Activated CD4-positive, alpha-beta T cell treated with anti-CD3 and anti-CD28 coated beads, Interleukin-2, Interleukin-6, amounts not matched to agents 100 ng/mL and 50 ng/mL, durations not matched to agents 16 hours and 8 hours (primary cell): Measurements from ENCODE around the gene SLC40A1.

ENCODE experiments used
- DNase-seq: peaks from one replicate; pipeline ENCODE4 v3.0.0-alpha.2; 2020

The SLC40A1 gene

DNA sequence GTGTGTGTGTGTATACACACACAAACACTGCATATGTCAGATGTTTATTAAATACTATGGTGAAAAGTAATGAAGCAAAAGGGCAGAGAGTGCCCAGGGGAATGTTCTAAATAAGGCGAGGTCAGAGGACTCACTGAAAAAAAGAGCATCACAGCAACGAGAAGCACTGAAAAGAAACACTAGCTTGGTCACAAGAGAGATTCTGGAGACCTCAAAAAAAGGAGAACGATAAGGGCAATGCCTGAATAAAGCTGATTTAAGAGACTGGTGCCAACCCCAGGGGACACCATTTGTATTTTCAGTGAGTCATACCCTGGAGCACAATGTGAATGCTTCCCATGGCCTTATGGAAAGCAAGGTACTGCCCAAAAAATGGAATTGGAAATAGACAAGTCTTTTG lies 14.5 kb downstream of the SLC40A1 start:
- DNase-seq, result no peak

DNA sequence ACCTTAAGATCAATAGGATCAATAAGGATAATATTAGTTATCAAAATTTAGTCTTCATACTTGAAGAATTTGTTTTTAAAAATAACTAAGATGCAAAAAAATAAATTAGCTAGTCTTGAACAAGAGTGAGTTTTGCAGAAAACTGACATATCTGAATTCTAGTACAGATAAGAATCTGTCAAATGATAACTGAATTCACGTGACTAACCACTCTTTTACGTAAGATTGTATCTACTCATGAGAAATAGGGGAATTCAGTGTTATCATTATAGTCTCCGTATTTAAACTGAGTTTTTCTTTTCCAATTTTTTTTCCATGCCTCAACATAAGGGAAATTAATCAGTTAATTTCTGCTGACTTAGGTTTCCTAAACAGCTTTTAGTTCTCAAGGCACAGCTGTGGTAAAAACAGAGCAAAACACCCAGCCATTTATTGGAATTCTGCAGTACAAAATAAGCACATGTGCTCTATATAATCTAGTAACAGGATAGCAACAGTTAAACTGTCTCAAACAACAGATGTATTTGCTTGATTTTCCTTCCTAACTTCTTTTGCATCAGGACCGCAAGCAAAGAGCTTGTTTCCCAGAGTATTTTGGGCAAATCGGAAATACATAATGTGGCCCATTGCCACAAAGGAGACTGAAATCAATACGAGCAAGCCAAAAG lies 19.1 kb downstream of the SLC40A1 start:
- no peak for DNase-seq

DNA sequence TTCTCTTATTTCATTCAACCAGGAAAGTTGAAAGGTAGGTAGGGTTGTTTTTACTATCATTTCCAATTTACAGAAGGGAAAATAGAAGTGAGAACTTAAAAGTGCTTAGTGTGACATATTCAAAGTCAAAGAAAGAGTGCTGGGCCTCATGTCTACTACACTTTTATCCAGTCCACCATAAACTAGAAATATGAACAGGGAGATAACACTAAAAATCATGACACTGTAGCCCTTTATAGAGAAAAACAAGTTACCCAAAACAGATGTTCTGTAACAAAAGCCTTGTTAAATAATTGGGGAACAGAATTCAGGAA lies 20.4 kb downstream of the SLC40A1 start:
- DNase-seq, result no peak

DNA sequence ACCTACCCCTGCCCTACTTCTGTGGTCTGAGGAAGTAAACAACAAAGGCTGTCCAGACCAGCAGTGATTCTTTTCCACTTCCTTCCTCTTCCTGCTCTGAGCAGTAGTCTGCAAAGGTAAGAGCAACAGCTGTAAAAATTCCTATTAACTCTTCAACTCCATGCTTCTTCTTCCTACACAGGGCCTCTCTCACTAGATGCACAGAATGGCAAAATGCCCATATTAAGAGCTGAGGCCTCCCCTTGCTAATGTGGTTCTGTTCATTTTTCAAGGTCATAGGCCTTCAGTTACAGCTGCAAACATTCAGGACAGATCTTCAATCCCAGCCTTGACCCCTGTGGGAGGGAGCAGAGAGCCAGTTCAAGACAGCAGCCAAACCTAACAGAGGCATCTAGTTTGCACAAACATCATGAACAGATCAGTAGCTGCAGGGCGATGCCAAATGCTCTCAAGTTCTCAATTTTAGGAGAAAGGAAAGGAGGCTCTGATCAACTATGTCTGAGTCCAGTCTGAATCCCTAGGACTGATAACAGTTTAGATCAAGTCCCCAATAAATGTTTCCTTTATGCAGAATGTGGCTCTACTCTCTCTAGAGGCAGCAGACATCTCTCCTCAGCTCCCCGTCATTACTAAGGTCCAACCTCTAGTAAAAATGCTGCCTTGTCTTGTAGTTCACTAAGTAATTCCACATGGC lies 20.9 kb downstream of the SLC40A1 start:
- no peak for DNase-seq

DNA sequence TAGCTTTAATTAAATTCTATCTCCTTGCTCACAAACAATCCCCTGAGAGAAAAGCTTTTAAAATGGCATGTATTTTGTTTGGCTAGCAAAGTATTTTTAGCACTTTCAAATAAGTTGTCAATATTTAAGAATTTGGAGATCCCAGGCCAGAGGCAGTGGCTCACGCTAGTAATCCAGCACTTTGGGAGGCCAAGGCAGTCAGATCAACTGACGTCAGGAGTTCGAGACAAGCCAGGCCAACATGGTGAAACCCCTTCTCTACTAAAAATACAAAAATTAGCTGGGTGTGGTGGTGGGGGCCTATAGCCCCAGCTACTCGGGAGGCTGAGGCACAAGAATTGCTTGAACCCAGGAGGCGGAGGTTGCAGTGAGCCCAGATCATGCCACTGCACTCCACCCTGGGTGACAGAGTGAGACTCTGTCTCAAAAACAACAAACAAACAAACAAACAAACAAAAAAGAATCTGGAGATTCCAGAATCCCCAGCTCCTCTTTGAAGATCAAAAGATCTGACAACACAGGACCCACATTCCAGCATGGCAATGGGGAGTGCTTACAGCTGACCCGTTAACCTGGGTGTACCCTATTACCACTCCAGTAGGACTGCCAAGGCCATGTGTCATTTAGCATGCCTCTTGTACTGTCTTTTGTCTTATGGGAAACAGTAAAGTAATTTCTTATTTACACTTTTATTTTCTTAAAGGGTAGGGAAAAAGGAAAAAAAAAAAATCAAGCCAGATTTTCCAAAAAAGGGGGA lies 21.9 kb downstream of the SLC40A1 start:
- no peak for DNase-seq

DNA sequence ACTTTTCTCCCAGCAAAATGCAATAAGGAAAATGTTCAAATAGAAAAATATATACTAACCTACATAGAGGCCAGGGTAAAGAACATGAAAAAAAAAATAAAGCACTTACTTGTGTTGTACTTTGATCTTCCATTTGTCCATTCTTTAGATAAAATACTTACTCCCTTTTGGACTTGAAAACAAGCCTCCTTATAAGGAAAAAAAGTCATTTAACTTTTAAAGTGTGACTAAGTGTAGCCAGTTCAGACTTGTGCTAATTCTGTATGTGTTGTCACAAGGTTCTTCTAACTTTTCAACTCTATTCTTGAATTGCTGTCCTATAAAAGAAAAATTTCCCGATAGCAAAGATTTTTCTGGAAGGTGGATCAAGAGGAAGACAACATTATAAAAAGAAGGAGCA lies 23.2 kb downstream of the SLC40A1 start:
- DNase-seq, result no peak

DNA sequence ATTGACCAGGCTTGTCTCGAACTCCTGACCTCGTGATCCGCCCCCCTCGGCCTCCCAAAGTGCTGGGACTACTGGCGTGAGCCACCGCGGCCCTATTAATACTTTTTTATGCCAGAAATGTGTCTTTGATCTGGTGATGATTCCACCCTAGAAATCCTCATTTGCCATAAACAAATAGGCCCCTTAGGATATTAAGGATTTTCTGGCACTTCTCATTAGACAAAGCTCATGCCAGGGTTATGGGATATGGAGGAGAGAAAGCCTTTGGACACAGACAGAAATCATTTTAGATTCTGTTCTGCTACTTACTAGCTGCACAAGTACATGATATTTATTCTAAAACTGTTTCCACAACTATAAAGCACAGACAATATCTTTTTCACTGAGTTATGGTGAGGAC lies 24.1 kb downstream of the SLC40A1 start:
- DNase-seq, result no peak

DNA sequence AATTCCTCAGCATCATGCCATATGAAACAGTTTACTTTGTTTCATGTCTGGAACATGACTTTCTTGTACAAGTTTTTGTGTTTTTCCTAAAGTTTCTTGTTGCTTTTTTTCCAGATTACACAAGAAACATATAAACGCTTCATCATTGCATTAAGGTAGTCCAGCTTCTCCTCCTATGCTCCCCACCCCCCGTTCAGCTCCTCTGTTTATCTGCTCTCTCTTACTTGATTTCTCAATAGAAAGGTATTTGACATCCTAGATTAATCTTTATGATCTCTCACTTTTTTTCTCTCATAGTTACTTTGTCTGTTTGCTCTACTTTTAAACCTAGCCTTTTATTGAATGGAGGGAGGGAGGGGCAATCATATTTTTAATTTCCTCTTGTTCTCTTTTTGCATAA lies 25.4 kb downstream of the SLC40A1 start:
- no peak for DNase-seq

DNA sequence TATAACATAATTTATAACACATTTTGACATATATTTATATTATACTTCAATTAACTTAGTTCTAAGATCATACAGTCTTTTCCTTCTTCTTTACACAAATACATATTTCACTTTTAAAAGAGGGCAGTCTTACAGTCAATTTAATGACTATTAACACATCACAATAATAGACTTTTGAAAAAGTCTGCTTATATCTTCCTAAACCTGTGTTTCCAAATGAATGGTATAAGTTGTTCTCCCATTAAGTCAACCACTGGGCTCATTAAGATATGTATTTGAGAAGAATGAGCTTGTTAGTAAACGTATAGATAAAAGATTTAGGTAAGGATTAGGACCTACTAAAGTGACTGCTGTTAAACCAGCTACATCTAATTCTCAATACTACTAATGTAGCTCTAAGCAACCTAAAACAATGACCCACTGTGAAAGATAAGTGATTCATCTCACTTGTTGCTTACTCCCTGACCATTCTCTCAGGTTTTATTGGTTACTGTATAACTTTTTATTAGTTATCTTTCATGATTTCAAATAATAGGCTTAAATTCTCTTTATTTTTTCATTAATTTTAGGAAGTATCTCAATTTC lies 27.0 kb downstream of the SLC40A1 start:
- no peak for DNase-seq

DNA sequence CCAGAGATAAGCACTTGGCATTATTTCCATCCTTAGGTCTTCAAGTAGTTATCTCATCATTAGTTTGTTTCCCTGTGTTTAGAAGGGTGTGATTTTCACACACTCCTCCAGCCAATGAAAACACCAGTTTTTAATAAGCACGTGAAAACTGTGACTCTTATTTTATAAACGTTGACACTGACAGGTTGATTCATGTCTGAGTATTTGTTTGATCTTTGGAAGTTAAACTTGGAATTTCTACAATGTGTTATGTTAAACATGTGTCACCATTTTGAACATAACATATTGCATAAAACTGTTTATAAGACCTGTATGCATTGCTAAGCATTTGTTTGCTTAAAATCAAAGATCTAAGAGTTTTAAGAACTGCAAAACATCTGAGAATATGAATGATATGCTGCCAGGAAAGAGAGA lies 27.6 kb downstream of the SLC40A1 start:
- DNase-seq, result no peak

DNA sequence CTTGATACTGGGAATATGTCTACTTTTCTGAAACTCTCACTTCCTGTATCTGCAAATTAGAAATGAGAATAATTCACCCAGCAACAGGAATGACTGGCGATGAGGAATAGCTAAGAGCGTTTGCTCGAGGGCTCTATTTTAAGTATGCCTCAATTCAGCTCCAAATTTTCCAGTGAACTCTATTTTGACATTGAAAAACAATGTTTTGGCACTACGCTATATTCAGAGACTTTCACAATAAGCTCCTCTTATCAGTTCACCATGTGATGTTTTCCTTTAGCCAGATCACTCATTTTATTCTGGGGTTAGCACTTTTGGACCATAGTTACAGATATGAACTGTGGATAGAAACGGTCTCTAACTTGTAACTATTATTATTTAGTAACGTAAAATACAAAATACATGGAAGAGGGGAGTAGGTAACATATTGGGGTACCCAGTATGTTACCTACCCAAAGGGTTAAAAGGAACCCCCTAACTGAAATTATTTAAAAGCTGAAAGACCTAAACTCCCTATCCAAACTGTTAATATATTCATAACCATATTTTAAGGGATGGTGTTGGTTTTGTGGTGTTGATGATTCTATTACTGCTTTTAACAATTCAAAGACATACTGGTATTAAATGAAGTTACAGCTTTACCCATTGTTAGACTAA lies 28.1 kb downstream of the SLC40A1 start:
- DNase-seq, result no peak

DNA sequence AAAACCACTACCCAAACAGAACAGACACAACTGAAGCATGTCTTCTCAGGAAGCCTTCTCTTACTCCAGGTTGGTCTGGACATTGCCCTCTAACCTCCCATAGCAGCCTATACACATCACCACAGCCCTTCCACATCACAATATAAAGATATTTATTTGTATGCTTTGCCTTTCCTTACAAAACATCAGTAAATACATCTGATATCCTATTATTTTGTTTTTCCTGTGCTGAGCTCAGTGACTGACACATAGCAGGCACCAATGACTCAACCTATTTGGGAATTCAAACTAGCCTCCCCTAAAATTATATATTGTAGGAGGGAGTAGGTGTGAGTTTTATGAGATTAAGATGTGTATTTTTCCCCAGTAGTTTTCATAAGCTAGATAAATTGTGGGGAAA lies 28.8 kb downstream of the SLC40A1 start:
- no peak for DNase-seq

DNA sequence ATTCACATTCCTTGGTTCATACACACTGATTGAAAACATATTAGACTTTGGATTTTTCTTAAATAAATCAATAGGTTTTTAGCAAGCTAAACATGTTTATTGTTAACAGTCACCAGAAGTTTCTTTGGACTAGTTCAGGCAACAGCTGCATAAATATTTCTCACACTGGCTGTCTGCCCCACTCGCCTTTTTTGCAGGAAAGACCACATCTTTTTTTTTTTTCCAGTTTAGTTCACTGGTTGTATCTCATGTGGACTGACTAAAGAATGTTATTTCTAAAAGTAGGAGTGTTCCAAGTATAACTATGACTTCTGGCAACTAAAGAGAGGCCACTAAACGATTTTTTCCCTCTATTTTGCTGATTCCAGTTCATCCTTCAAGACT lies 31.1 kb downstream of the SLC40A1 start:
- no peak for DNase-seq

DNA sequence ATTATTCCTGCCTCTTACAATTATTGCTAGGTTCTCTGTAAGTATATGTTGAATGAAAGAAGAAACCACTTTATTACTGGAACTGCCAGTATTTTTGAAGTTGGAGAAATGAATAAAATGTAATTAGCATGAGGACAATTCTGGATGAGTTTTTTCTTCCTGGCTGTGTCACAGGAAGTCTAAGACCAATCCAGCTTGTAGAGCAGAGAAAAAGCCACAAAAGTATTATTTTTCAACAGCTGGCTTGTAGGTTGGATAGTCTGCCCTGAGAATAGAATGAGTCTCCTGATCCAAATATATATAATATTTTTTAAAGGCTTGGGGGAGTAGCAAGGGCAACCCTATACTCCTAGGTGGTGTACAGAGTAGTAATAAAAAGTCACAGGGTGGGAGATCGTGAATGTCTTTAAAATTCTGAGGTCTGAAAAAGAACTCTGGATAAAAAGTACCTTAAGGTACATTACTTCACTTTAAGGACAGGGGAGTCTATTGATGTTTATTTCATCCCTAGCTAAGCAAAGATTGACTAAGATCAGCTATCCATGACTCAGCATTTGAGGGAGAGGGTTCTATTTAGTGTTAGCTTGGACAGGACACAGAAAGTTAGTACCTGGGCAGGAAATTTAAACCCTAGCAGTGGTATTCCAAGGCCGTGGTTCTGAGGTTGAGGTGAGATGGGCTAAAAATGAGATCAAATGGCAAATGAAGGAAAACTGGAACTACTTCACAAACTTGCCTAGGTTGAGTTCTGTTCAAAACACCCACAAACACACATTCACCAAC lies 31.7 kb downstream of the SLC40A1 start:
- DNase-seq, result no peak

DNA sequence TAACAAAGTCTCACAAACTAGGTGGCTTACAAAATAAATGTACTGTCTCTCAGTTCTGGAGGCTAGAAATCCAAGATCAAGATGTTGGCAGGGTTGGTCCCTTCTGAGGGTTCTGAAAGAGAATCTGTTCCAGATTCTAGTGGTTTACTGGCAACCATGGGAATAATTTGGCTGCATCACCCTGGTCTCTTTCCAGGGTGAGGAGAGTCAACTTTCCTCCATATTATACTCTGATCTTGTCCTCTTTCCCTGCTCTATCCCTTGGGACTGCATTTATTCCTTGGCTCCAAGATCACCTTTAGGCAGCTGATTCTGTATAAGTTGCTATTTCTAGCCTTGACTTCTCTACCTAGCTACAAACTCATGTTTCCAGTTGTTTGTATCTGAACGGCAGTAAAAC lies 35.2 kb downstream of the SLC40A1 start:
- no peak for DNase-seq

DNA sequence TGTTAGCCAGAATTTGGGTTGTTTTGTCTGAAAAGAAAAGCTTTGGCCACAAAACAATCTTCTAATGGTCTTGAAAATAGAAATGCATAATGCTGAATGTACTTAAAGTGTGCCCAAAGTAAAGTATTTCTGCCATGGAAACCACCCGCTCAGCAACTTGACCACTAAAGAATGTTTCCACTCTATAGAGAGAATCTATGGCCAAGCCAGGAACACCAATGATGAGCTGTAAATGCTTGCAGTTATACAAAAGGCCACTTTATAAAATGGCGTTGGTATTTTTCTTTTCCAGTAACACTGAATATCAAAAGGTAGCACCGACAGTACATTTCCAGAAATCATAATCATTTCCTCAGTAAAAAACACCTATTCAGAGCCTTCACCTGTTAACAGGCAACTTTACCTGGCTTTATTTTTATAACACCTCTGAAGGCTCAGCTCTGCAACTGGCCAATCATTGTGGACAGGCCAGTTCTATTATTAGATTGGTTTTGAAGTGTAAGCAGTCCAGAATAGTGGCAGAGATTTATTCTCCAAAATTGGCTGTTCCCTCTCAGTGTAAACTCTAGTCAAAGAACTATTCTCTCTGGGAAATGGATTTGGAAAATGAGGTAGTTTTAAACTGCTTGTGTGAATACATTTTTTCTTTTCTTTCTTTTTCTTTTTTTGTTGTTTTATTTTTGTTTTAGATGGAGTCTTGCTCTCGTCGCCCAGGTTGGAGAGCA lies 36.1 kb downstream of the SLC40A1 start:
- DNase-seq, result no peak

DNA sequence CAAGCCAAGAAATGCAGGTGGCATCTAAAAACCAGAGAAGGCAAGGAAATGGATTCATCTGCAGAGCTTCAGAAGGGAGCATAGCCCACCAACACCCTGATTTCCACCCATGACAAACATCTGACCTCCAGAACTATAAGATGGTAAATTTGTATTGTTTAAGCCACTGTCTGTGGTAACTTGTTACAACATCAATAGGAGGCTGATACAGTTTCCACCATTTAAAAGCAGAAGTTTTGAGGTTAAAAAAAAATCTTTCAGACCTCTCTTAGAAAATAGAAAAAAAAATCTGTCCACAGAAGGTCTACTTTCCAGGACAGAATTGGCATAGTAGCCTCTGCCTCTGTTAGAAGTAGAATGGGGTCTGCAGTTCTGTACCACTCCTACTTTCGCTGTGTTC lies 37.2 kb downstream of the SLC40A1 start:
- no peak for DNase-seq

DNA sequence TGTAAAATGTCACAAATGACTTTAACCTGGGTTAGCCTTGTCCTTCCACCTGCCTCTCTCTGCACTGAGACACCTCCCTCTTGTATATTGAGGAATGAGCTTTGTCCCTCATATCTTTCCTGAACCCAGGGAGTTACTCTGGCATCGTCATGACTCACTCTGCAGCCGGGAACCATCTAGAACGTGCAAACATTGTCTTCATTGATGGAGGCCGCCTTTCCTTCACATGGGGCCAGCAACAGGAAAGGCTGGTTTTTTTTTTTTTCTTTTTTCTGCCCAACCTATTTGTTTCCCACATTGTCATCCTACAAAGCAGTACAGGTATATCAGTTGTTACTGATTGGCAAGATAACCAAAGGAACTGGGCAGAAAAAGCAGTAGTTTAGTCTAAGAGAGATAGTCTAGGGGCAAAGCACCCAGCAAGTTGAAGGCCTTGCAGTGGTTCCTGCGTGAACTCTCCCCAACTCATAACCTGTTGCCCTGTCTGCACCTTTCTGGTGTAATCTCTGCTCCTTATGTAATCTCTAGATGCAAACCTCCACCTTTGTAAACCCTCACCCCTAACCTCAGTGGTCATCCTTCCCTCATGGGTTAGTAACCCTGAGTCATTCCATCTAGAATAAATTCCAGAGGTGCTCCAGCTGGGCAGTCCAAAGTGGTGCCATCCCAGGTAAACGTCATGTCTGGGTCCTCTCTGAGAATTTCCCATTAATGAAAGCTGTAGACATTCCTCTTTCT lies 38.3 kb downstream of the SLC40A1 start:
- DNase-seq, result no peak

DNA sequence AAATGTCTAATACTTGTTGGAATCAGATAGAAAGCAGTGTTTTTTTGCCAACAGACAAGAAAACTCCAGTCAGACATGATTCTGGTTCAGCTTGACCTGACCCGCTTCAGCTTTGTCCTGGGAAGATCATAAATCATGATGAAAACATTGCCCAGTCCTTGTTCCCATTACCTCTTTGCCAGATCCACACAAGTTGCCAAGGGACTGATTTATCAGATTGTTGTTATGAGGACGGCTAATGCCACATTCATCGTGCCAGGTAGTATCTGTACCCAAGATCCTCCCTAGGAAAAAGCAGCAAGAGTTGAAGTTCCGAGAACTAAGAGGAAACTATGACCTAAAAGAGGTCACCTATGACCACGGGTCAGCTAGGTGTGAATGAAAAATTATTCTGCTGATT lies 39.0 kb downstream of the SLC40A1 start:
- DNase-seq, result no peak

DNA sequence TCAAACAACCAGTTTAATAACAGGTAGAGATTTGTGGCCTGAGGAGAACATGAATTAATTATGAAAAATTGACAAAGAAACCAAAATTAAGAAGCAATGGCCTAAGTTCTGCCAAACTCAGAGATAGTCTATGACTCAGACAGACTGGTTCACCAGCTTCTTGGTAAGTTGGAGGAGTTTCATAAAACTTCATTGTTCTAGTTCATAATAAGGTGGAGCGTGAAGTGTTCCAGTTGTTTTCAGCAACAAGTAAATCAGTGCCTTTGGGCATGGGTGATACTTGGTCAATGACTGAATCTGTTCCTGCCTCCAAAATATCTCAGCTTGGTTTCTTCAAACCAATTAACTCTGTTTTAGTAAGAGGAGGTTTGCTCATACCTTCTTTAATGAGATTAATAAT lies 40.0 kb downstream of the SLC40A1 start:
- no peak for DNase-seq

DNA sequence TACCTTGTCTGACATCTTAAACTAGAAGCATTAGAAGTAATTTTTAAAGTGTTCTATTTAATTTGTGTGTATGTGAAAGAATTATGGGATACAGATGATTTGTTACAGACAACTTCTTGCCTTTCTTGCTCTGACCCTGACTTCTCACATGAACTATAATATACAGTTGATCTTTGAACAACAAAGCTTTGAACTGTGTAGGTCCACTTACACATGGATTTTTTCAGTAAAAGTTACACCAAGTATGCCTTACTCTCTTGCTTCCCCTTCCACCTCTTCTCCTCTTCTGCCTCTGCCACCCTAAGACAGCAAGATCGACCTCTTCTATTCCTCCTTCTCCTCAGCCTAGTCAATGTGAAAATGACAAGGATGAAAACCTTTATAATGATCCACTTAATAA lies 42.2 kb downstream of the SLC40A1 start:
- no peak for DNase-seq
